H1 (cell line): Measurements from ENCODE around the gene PROZ. TPM values are rescaled to one million over a fixed set of nuclear protein-coding genes. Genes with fewer than 3 reads are reported as not detected.

Experiments
- BCL11A ChIP-seq, 2 experiments: IDR thresholded peaks; one replicate each; pipeline ENCODE4 v1.6.1; 2011; ENCODE audit warnings: low read depth in 2 of 2, low read length in 2 of 2, mild to moderate bottlenecking in 2 of 2
- CEBPB ChIP-seq: IDR thresholded peaks from 2 replicates; pipeline ENCODE4 v1.6.1; 2012; ENCODE audit warnings: low read depth, low read length
- CHD1 ChIP-seq: IDR thresholded peaks from 2 replicates; pipeline ENCODE4 v1.6.1; 2012; ENCODE audit warnings: low read depth, low read length, improper control_type of control experiment
- CHD2 ChIP-seq: IDR thresholded peaks from 2 replicates; pipeline ENCODE4 v1.6.1; 2012; ENCODE audit warnings: low read length, improper control_type of control experiment
- EGR1 ChIP-seq: IDR thresholded peaks from 2 replicates; pipeline ENCODE4 v1.6.1; 2011; ENCODE audit warnings: low read depth, low read length, borderline replicate concordance
- EP300 ChIP-seq, 2 experiments: IDR thresholded peaks; 1 replicate in 1 of 2; 2 replicates in 1 of 2; pipeline ENCODE4 v1.6.1; 2011 to 2012; ENCODE audit warnings: low read depth in 2 of 2, low read length in 2 of 2, mild to moderate bottlenecking in 2 of 2, borderline replicate concordance in 1 of 2, inconsistent platforms in 1 of 2, moderate library complexity in 1 of 2
- EZH2 ChIP-seq: fragments of 200-600 bp; sonication (generic); IDR thresholded peaks from 2 replicates; pipeline ENCODE4 v1.7.1; 2012; ENCODE audit warnings: low read depth, mild to moderate bottlenecking, moderate library complexity, low read length, inconsistent platforms; ENCODE audit not compliant: severe bottlenecking
- GTF2F1 ChIP-seq: IDR thresholded peaks from 2 replicates; pipeline ENCODE4 v1.6.1; 2012; ENCODE audit warnings: low read depth, low read length, improper control_type of control experiment, borderline replicate concordance
- HDAC6 ChIP-seq: IDR thresholded peaks from one replicate; pipeline ENCODE4 v1.7.1; 2012; ENCODE audit warnings: low read depth, mild to moderate bottlenecking, inconsistent platforms, low read length, moderate library complexity
- JUN ChIP-seq: IDR thresholded peaks from 2 replicates; pipeline ENCODE4 v1.6.1; 2011; ENCODE audit warnings: low read depth, mild to moderate bottlenecking, improper control_type of control experiment, low read length
- KDM1A ChIP-seq: fragments of 200-600, 300-600 bp; sonication (generic); IDR thresholded peaks from 2 replicates; pipeline ENCODE4 v1.7.1; 2016; ENCODE audit warnings: mild to moderate bottlenecking, low read length, borderline replicate concordance
- NANOG ChIP-seq: IDR thresholded peaks from 2 replicates; pipeline ENCODE4 v1.6.1; 2011; ENCODE audit warnings: low read length, low read depth, mild to moderate bottlenecking, inconsistent platforms; ENCODE audit not compliant: insufficient read depth, poor library complexity, severe bottlenecking
- POLR2AphosphoS5 ChIP-seq: IDR thresholded peaks from 2 replicates; pipeline ENCODE4 v1.6.1; 2011; ENCODE audit warnings: low read depth, low read length
- RAD21 ChIP-seq, 2 experiments: IDR thresholded peaks in 1 of 2; conservative IDR thresholded peaks in 1 of 2; 2 replicates each; pipeline ENCODE4 v1.6.1; 2011; ENCODE audit warnings: low read depth in 2 of 2, low read length in 2 of 2, improper control_type of control experiment in 1 of 2, inconsistent platforms in 1 of 2, mild to moderate bottlenecking in 1 of 2, moderate library complexity in 1 of 2
- RFX5 ChIP-seq: IDR thresholded peaks from 2 replicates; pipeline ENCODE4 v1.6.1; 2011; ENCODE audit warnings: low read depth, low read length, improper control_type of control experiment, borderline replicate concordance
- SAP30 ChIP-seq: fragments of 300-600 bp; sonication (generic); IDR thresholded peaks from 2 replicates; pipeline ENCODE4 v1.7.1; 2012; ENCODE audit warnings: low read length, moderate library complexity, mild to moderate bottlenecking, inconsistent platforms; ENCODE audit not compliant: insufficient read depth, insufficient replicate concordance
- SIRT6 ChIP-seq: IDR thresholded peaks from one replicate; pipeline ENCODE4 v1.7.1; 2012; ENCODE audit warnings: low read length, inconsistent platforms
- SP1 ChIP-seq: IDR thresholded peaks from 2 replicates; pipeline ENCODE4 v1.6.1; 2011; ENCODE audit warnings: low read depth, low read length
- TAF7 ChIP-seq: optimal IDR thresholded peaks from 2 replicates; pipeline ENCODE3; 2011; ENCODE audit warnings: low read depth, mild to moderate bottlenecking, inconsistent platforms, low read length, moderate library complexity, borderline replicate concordance
- TEAD4 ChIP-seq: IDR thresholded peaks from 2 replicates; pipeline ENCODE4 v1.6.1; 2012; ENCODE audit warnings: low read depth, low read length, inconsistent platforms, mixed read lengths
- YY1 ChIP-seq: IDR thresholded peaks from 2 replicates; pipeline ENCODE4 v1.6.1; 2011; ENCODE audit warnings: low read depth, mild to moderate bottlenecking, low read length
- polyA plus RNA-seq, 7 experiments: library from polyadenylated mRNA; depleted of rRNA in 3 of 7; stranded (reverse) in 5 of 7; unstranded in 2 of 7; fragments of >200 nt in 5 of 7; fragments of 200-250 nt in 2 of 7; gene quantifications; 1 replicate in 5 of 7; 2 replicates in 1 of 7; 4 replicates in 1 of 7; pipeline versions ENCODE4 v1.2.1 to v1.2.3, GENCODE V29; 2011 to 2013; ENCODE audit warnings: missing spikeins in 2 of 7, mixed read lengths in 2 of 7
- total RNA-seq: library from RNA; stranded (reverse); fragmentation: NEBNext Ultra II Directional; extraction: Animal tissue kit (Norgen Biotek cat#: 25700); gene quantifications from 2 replicates; pipeline ENCODE4 v1.2.1, GENCODE V29; 2021
- TF ChIP-seq, protein P1 (sequence below): IDR thresholded peaks from 2 replicates; pipeline ENCODE4 v1.6.1; 2012; ENCODE audit warnings: inconsistent platforms

PROZ gene
- total and polyA plus RNA-seq, 2 of the 8 experiments (the other 6 are each of a cell fraction or from before 2014, with no cell fraction given), result not detected

DNA sequence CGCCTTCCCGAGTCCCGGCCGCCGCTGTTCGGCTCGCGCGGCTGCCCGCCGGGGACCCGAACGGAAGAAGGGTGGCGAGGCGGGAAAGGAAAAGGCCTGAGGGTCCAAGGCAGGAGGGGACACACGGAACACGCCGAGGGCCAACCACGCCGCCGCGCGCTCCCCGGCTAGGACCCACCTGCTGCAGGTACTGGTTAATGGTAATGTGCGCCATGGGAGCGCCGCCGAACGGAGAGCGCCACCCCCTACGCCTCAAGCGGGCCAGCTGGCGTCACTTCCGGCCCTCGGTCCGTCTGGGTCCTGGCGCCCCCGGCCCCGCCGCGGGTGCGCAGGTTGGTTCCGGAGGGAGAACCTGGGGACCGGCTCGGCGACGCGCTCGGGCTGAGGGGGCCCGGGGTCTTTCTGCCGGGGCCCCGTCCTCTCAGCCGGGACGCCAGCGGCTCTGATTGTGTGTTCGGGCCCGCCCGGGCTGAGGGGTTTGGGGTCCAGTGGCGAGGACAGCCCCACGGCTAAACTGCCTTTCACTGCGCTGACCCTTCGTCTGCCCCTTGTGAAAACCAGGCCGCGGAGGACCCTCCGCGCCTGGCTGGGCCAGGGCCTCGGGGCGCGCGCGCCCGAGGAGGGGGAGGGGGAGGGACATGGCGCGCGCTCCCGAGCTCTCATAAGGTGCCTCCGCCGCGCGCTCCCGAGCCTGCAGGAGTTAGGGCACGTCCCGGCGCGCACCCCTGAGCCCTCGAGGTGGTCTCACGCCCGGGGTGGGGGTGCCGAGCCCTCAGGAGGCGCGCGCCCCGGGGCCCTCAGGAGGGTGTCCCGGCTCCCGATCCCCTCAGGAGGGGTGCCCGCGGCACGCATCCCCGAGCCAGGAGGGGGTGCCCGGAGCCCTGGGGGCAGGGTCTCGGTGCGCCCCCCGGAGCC is 50.2 kb downstream of the PROZ start, which contains the start of gene PCID2 (continued):
- TF ChIP-seq TAF7, result peak; percentile 91
- peak; percentile 76; the same call in 1 of the 2 replicates for TF ChIP-seq EGR1
- no peak; the same call in 1 of the 2 replicates for TF ChIP-seq CHD2
- TF ChIP-seq, protein P1, sequence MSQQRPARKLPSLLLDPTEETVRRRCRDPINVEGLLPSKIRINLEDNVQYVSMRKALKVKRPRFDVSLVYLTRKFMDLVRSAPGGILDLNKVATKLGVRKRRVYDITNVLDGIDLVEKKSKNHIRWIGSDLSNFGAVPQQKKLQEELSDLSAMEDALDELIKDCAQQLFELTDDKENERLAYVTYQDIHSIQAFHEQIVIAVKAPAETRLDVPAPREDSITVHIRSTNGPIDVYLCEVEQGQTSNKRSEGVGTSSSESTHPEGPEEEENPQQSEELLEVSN, result no peak; the same call in none of the 2 replicates
- no peak for TF ChIP-seq EZH2
- TF ChIP-seq JUN, result 0 out of 2 replicates have a peak, but pooled peaks have one; percentile 16
- TF ChIP-seq CEBPB, result no peak
- peak; percentile 47; the same call in 1 of the 2 replicates for TF ChIP-seq KDM1A
- TF ChIP-seq SIRT6, result no peak
- no peak for TF ChIP-seq HDAC6
- no peak; the same call in 1 of the 2 replicates for TF ChIP-seq CHD1
- peak; percentile 76; the same call in 1 of the 2 replicates for TF ChIP-seq SP1
- TF ChIP-seq SAP30, result no peak
- no peak for TF ChIP-seq BCL11A (IDR thresholded peaks at IDR 0.05; ENCODE audit: low read depth in 2 of 2, low read length in 2 of 2)
- TF ChIP-seq POLR2AphosphoS5, result peak; percentile 97
- peak; percentile 47 to 84; a peak in 2 of 3 replicates for TF ChIP-seq EP300 (IDR thresholded peaks at IDR 0.05; ENCODE audit: borderline replicate concordance in 1 of 2, low read depth in 2 of 2, low read length in 2 of 2)
- no peak for TF ChIP-seq RAD21 (IDR thresholded peaks at IDR 0.05 in 1 of 2, conservative IDR thresholded peaks at IDR 0.05 in 1 of 2; ENCODE audit: low read depth in 2 of 2, low read length in 2 of 2)
- no peak for TF ChIP-seq RFX5
- peak; percentile 64; the same call in 1 of the 2 replicates for TF ChIP-seq YY1
- TF ChIP-seq NANOG, result peak; percentile 65
- TF ChIP-seq GTF2F1, result peak; percentile 19; the same call in 1 of the 2 replicates
- no peak for TF ChIP-seq TEAD4
